ENCODE measurements around the gene PSTK. TPM values are rescaled to one million over a fixed set of nuclear protein-coding genes. Genes with fewer than 3 reads are reported as not detected.

PSTK gene
- total RNA-seq, 1 donor from 2014 or later: 4.2 TPM

DNA sequence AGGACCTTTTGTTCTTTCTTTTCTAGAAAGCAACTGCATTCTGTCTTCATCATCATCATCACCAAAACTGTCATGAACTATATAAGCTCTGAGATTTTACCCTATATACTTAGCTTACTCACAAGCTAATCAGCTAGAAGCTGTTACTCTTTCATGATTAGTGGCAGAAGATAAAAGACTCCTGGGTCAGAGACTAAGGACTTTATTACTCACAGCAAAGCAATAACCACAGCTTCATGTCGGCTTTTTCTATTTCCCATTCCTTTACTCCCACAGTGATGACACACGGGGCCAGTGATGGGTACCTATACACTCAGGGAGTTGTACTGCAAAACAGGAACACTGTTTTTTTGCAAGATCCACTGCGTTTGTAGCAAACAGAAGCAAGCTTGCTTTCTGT, 17.8 kb upstream of the PSTK start:
- TF ChIP-seq, protein P1, sequence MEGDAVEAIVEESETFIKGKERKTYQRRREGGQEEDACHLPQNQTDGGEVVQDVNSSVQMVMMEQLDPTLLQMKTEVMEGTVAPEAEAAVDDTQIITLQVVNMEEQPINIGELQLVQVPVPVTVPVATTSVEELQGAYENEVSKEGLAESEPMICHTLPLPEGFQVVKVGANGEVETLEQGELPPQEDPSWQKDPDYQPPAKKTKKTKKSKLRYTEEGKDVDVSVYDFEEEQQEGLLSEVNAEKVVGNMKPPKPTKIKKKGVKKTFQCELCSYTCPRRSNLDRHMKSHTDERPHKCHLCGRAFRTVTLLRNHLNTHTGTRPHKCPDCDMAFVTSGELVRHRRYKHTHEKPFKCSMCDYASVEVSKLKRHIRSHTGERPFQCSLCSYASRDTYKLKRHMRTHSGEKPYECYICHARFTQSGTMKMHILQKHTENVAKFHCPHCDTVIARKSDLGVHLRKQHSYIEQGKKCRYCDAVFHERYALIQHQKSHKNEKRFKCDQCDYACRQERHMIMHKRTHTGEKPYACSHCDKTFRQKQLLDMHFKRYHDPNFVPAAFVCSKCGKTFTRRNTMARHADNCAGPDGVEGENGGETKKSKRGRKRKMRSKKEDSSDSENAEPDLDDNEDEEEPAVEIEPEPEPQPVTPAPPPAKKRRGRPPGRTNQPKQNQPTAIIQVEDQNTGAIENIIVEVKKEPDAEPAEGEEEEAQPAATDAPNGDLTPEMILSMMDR (IDR thresholded peaks at IDR 0.05): no peak
- peaks cover 2% of the 10 kb centered on the region for H3K36me3 Mint-ChIP-seq (ENCODE audit: low read depth)
- no peak overlapping the region for H3K27ac Mint-ChIP-seq (ENCODE audit: unreplicated experiment)
- no peaks in the 10 kb centered on the region for H3K27me3 Mint-ChIP-seq (ENCODE audit: low read depth)
- peaks cover 26% of the 10 kb centered on the region for H3K9me3 Mint-ChIP-seq (ENCODE audit: low read depth)
- H3K4me1 Mint-ChIP-seq (ENCODE audit: low read depth): no peaks in the 10 kb centered on the region
- H3K4me3 Mint-ChIP-seq (ENCODE audit: unreplicated experiment): no peak overlapping the region
- no peak for DNase-seq (ENCODE audit: low spot score)

DNA sequence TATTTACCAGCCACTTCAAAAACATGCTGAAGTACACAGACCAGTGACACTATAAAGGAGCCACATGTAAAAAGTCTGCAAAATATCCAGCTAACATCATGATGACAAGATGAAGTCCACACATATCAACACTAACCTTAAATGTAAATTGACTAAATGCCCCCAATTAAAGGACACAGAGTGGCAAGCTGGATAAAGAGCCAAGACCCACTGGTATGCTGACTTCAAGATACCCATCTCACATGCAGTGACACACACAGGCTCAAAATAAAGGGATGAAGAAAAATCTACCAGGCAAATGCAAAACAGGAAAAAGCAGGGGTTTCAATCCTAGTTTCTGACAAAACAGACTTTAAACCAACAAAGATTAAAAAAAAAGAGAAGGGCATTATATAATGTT, 13.3 kb upstream of the PSTK start:
- H3K27ac Mint-ChIP-seq (ENCODE audit: unreplicated experiment): no peak overlapping the region
- TF ChIP-seq, protein P1 (IDR thresholded peaks at IDR 0.05): no peak
- no peaks in the 10 kb centered on the region for H3K4me1 Mint-ChIP-seq (ENCODE audit: low read depth)
- H3K36me3 Mint-ChIP-seq (ENCODE audit: low read depth): peaks cover 2% of the 10 kb centered on the region
- no peaks in the 10 kb centered on the region for H3K27me3 Mint-ChIP-seq (ENCODE audit: low read depth)
- H3K4me3 Mint-ChIP-seq (ENCODE audit: unreplicated experiment): no peak overlapping the region
- peaks cover 45% of the 10 kb centered on the region for H3K9me3 Mint-ChIP-seq (ENCODE audit: low read depth)
- DNase-seq (ENCODE audit: low spot score): no peak

DNA sequence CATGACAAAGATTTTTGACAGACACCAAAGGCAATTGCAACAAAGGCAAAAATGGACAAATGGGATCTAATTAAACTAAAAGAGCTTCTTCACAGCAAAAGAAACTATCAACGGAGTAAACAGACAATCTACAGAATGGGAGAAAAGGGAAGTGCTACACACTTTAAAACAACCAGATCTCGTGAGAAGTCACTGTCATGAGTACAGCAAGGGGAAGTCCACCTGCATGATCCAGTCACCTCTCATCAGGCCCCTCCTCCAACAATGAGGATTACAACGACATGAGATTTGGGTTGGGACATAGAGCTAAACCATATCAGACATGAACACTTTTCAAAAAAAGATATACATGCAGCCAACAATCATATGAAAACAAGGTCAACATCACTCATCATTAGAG, 11.5 kb upstream of the PSTK start:
- Mint-ChIP-seq H3K9me3 (ENCODE audit: low read depth) (peaks cover 45% of the 10 kb centered on the region), H3K4me3 (ENCODE audit: unreplicated experiment) (no peak overlapping the region)

DNA sequence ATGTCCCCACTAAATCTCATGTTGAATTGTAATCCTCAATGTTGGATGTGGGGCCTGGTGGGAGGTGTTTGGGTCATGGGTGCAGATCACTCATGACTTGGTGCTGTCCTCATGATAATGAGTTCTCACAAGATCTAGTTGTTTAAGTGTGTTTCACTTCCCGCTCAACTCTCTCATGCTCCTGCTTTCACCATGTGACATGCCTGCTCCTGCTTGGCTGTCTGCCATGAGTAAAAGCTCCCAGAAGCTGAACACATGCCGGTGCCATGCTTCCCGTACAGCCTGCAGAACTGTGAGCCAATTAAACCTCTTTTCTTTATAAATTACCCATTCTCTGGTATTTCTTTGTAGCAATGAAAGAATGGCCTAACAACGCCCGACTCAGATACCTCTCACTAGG, 6.2 kb upstream of the PSTK start:
- no peak overlapping the region for H3K4me3 Mint-ChIP-seq (ENCODE audit: unreplicated experiment)
- no peaks in the 10 kb centered on the region for H3K36me3 Mint-ChIP-seq (ENCODE audit: low read depth)
- H3K27me3 Mint-ChIP-seq (ENCODE audit: low read depth): peaks cover 6% of the 10 kb centered on the region
- no peak overlapping the region for H3K27ac Mint-ChIP-seq (ENCODE audit: unreplicated experiment)
- no peaks in the 10 kb centered on the region for H3K4me1 Mint-ChIP-seq (ENCODE audit: low read depth)
- H3K9me3 Mint-ChIP-seq (ENCODE audit: low read depth): peaks cover 5% of the 10 kb centered on the region
- TF ChIP-seq, protein P1 (IDR thresholded peaks at IDR 0.05): no peak
- no peak for DNase-seq (ENCODE audit: low spot score)

More for the DNA sequence above, 11.5 kb upstream of the PSTK start:
- TF ChIP-seq, protein P1 (IDR thresholded peaks at IDR 0.05): no peak
- no peak overlapping the region for H3K27ac Mint-ChIP-seq (ENCODE audit: unreplicated experiment)
- no peaks in the 10 kb centered on the region for H3K4me1 Mint-ChIP-seq (ENCODE audit: low read depth)
- H3K36me3 Mint-ChIP-seq (ENCODE audit: low read depth): peaks cover 2% of the 10 kb centered on the region
- no peak for DNase-seq (ENCODE audit: low spot score)
- H3K27me3 Mint-ChIP-seq (ENCODE audit: low read depth): no peaks in the 10 kb centered on the region

DNA sequence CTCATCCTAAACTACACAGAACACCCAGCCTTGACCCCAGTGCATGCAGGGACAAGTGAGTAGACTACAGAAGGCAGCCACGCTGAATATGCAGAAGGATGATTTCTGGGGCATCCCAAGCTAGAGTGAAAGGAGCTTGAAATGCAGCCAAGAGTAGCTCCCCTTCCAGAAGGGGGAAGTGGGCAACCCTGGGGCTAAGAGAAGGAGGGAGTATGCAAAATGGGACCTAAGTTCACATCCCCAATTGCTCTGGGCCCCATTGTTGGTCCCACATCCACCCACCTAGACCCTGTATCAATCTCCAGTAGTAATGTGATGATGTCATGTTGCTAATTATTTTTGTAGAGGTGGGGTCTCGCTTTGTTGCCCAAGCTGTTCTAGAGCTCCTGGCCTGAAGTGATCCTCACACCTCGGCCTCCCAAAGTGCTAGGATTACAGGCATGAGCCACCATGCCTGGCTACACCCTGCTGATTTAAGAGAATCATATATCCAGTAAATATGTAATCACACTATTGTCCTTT, 5.6 kb upstream of the PSTK start:
- Mint-ChIP-seq H3K4me3 (ENCODE audit: unreplicated experiment) (no peak overlapping the region), H3K4me1 (ENCODE audit: low read depth) (peaks cover under 1% of the 10 kb centered on the region), H3K36me3 (ENCODE audit: low read depth) (no peaks in the 10 kb centered on the region), H3K27ac (ENCODE audit: unreplicated experiment) (no peak overlapping the region), H3K9me3 (ENCODE audit: low read depth) (no peaks in the 10 kb centered on the region), H3K27me3 (ENCODE audit: low read depth) (peaks cover 6% of the 10 kb centered on the region)
- TF ChIP-seq, protein P1 (IDR thresholded peaks at IDR 0.05): no peak
- no peak for DNase-seq (ENCODE audit: low spot score)
